NCI-H2171 treated with DMSO at 0.1 percent for 48 hours (cell line): ENCODE measurements around the gene PTPRH.
A peak's percentile ranks its signal among the peaks of the same experiment; 100 is the strongest.

Experiments used
- DNase-seq: peaks from one replicate; lab custom pipeline; 2025; lab: John Stamatoyannopoulos, UW

PTPRH gene

GRCh38 chr19:55208880-55209692 lies at the start of gene PTPRH:
Gene PTPRH (minus strand): TSS chr19:55209501. CDS start chr19:55209433, 68 bp downstream.
- DNase-seq: no peak

DNA sequence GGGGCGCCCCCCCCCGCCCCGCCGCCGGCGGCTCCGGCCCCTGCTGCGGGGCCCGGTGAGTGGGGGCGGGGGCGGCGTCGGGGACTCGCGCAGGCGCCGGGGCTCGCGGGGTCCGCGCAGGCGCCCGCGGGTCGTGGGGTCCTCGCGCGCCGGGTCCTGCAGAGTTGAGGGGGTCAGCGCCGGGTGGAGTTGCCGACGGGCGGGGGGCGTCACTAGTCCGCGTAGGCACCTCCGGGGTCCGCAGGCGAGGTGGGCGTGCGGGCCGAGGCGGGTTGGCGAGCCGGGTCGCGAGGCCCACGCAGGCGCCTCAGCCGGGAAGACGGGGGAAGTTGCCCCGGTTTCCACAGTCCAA lies 49.2 kb upstream of the PTPRH start:
- DNase-seq: no peak

GRCh38 chr19:55257461-55258420 lies 48.4 kb upstream of the PTPRH start:
- peak; percentile 16 for DNase-seq

DNA sequence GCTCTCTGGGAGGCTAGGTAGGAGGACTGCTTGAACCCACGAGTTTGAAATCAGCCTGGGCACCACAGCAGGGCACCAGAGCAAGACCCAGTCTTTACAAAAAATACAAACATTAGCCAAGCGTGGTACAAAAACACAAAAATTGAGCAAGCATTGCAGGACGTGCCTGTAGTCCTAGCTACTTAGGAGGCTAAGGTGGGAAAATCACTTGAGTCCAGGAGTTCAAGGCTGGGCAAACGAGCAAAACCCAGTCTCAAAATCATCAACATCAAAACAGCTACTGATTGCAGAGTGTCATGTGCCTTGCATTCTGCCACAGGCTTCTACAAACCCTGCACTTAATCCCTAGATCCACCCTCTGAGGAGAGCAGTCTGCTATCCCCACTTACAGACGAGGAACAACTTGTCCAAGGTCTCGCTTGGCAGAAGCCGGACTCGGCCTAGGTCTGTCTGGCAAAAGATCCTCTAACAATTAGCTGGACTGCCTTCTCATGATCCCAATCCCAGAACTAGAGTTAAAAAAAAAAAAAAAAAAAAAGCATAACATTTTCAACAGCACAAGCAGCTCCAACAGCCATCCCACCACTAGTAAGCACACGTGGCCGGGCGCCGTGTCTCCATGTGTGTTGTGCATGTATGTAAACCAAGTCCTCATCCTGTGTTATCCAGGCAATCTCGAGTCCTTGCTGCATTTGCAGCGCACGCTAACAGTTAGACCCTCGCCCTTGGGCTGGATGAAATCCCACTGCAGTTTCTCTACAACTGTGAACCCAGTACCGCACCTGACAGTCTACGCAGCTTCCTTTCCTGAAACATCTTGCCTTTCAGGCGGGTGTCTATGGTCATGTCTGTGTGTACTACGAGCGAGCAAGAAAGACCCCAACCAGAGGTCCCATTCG lies 47.5 kb upstream of the PTPRH start:
- no peak for DNase-seq

GRCh38 chr19:55255618-55256423 lies 46.5 kb upstream of the PTPRH start:
- no peak for DNase-seq

GRCh38 chr19:55254625-55254977 lies 45.3 kb upstream of the PTPRH start:
- no peak for DNase-seq

- DNase-seq: no peak
Observed at GRCh38 chr19:55253842-55254624, 44.7 kb upstream of the PTPRH start.

GRCh38 chr19:55252760-55253663 lies 43.7 kb upstream of the PTPRH start:
- no peak for DNase-seq

DNA sequence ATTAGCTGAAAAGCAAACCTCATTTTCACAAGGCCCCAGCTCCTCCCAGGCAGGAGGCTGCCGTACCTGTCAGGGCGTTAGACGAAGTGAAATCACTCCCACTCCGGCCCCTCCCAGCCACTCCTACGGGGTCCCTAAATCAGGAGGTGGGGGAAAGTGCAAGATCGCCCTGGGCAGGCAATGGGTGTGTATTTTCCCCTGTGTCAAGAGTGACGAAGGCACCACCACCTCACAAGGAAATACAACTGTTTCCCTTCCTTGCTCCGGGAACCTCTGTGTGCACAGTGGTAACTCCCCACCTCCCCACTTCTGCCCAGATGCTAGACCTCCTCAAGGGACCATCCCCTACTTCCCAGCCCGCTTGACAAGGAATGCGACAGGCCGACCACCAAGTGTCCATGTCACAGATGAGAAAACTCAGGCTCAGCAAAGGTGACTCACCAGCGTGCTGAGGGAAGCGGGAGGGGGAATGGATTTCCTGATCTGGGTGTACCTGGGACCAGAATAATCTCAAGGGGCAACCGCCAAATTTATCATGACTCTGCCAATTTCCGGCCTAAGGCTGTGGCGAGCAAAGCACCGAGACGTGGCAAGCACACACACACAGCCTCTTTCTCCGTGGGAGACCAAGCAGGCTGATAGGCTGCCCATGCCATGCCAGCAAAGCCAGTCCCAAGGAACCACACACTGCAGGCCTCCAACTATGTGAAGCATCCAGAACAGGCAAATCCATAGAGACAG lies 42.2 kb upstream of the PTPRH start:
- DNase-seq: no peak

- DNase-seq: no peak
Observed at GRCh38 chr19:55250262-55251036, 41.1 kb upstream of the PTPRH start.

GRCh38 chr19:55249841-55250240 lies 40.5 kb upstream of the PTPRH start:
- DNase-seq: no peak

DNA sequence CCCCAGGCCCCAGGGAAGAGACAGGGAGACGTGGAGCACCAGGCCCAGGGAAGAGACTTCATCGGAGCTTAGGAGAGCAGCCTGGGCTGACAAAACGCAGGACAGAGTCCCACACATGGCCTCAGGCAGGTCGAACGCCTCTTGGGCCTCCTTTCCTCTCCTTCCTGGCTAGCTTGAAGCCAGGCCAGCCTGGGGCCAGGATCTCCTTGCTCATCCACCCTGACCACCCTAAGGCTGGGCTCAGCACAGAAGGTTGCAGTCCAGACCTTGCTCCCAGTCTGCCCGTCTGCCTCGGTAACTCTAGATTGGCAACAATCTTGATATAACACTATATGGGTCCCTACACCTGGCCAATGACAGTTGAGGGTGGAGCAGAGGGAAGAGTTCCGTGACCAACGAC lies 39.4 kb upstream of the PTPRH start:
- no peak for DNase-seq

DNA sequence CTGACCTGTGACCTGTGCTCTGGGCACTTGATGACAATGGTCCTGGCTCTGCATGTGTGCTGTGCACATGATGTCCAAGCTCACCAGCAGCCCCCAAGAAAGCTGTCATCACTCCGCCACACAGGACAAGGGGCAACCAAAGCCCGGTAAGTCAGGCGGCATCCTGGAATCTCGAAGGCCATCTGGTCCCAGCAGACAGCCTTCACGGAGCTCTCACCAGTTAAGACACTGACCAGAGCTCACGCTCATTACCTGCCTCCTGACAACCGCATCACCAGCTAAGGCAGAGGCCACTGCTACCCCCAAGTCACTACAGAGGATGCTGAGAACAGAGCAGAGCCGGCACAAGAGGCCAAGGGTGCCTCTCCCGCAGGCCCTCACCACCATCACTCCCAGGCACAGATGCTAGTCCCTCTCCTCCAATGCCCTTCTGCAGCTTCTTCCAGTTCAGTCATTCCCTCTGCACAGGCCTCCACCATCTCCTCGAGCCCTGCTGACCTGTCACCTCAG lies 38.9 kb upstream of the PTPRH start:
- no peak for DNase-seq

GRCh38 chr19:55247621-55248099 lies 38.4 kb upstream of the PTPRH start:
- no peak for DNase-seq

GRCh38 chr19:55246462-55247451 lies 37.5 kb upstream of the PTPRH start:
- DNase-seq: no peak

GRCh38 chr19:55245236-55245904 lies 36.1 kb upstream of the PTPRH start:
- DNase-seq: no peak
